Peyer's patch (tissue), 4 donors: Measurements from ENCODE around the gene FAM117B. TPM values are rescaled to one million over a fixed set of nuclear protein-coding genes. Genes with fewer than 3 reads are reported as not detected.

Source experiments
- DNase-seq, 3 donors: peaks; one replicate each; pipeline ENCODE4 v3.0.0-alpha.2; 2017 to 2019
- H3K27ac ChIP-seq, 4 donors: fragments of 200-600 bp; sonication (generic); one replicate each; pipeline ENCODE4 v1.5.1; 2016 to 2019
- H3K27me3 ChIP-seq, 2 donors: fragments of 200-600 bp; sonication (generic); one replicate each; pipeline ENCODE4 v1.5.1; 2019
- H3K36me3 ChIP-seq, 3 donors: fragments of 200-600 bp; sonication (generic); one replicate each; pipeline ENCODE4 v1.5.1; 2016 to 2019
- H3K4me1 ChIP-seq, 4 donors: fragments of 200-600 bp; sonication (generic); one replicate each; pipeline ENCODE4 v1.5.1; 2016 to 2019
- H3K4me3 ChIP-seq, 4 donors: fragments of 200-600 bp; sonication (generic); 1 replicate in 3 of 4; 2 replicates in 1 of 4; pipeline ENCODE4 v1.5.1; 2016 to 2019; ENCODE audit warnings: mild to moderate bottlenecking in 1 of 4
- H3K9me3 ChIP-seq, 4 donors: fragments of 200-600 bp; sonication (generic); one replicate each; pipeline ENCODE4 v1.5.1; 2016 to 2019; ENCODE audit warnings: mild to moderate bottlenecking in 1 of 4
- CTCF ChIP-seq, 6 experiments: fragments of 450-650 bp in 4 of 6; fragments of 200-600 bp in 2 of 6; sonication (generic) in 1 of 6; IDR thresholded peaks; one replicate each; pipeline ENCODE4 v1.5.1; 2017 to 2019; ENCODE audit warnings: antibody characterized with exemption in 6 of 6, mild to moderate bottlenecking in 3 of 6, moderate library complexity in 1 of 6
- POLR2A ChIP-seq, 2 donors: fragments of 450-650 bp; IDR thresholded peaks; one replicate each; pipeline ENCODE4 v1.5.1; 2017; ENCODE audit warnings: antibody characterized with exemption in 2 of 2, mild to moderate bottlenecking in 2 of 2, moderate library complexity in 2 of 2
- total RNA-seq, 4 donors: library from RNA; depleted of rRNA; stranded (reverse); fragments of >200 nt; gene quantifications; one replicate each; pipeline ENCODE4 v1.1.0, GENCODE V29; 2016

Gene FAM117B
- total RNA-seq, 4 donors from 2014 or later, result 10.5 to 37.1 (median 21.0) TPM

DNA sequence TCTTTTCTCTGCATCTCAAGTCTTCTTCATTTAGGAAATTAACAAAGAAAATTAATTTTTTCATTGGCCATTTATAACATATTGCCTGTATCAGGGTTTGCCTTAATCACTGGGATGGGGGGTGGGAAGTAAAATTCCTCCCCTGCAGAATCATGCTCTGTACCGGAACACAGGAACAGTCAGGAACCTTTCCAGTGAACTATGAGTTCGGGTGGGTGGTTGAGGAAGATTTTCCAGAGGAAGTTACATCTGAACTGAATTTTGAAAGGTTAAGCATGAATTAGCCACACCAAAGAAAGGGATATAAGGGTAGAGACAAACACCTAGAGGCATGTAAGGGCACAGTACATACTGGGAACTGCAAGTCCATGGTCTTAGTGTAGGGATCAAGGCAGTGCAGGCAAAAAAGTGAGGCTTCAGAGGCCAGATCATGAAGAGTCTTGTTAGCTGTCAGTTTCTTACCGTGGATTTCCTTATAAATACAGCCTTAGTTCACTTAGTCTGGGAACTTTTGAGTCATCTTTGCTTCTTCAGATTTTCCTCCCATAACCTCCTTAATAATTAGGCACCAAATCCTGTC is 55.6 kb downstream of the FAM117B start:
- no peaks in the 10 kb centered on the region for H3K9me3 ChIP-seq
- no peak for TF ChIP-seq CTCF (IDR thresholded peaks at IDR 0.05)
- TF ChIP-seq POLR2A (IDR thresholded peaks at IDR 0.05), result no peak

DNA sequence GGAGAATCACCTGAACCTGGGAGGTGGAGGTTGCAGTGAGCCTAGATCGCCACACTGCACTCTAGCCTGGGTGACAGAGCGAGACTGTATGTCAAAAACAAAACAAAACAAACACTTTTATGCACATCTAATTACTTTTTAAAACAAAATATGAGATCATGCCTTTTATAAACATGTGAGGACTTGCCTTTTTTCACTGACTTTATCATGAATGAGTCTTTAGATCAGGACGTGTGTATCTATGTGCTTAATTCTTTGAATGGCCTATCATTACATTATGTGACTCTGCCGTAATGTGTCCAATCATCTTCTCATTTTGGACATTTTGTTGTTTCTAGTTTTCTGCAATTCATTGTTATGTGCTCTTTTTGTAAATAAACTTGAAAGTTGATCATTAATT is 58.7 kb downstream of the FAM117B start:
- Histone ChIP-seq H3K4me1 (no peaks in the 10 kb centered on the region), H3K27me3 (no peaks in the 10 kb centered on the region), H3K36me3 (peaks cover 0 to 4% (median 0%) of the 10 kb centered on the region in 3 donors), H3K9me3 (no peaks in the 10 kb centered on the region), H3K27ac (no peak overlapping the region), H3K4me3 (no peak overlapping the region)
- TF ChIP-seq POLR2A (IDR thresholded peaks at IDR 0.05) (no peak), CTCF (IDR thresholded peaks at IDR 0.05) (no peak)
- DNase-seq, result no peak

More for the DNA sequence above, 55.6 kb downstream of the FAM117B start:
- no peaks in the 10 kb centered on the region for H3K36me3 ChIP-seq
- DNase-seq, result no peak
- no peak overlapping the region for H3K27ac ChIP-seq
- H3K27me3 ChIP-seq, result no peaks in the 10 kb centered on the region
- H3K4me3 ChIP-seq, result no peak overlapping the region
- no peaks in the 10 kb centered on the region for H3K4me1 ChIP-seq

DNA sequence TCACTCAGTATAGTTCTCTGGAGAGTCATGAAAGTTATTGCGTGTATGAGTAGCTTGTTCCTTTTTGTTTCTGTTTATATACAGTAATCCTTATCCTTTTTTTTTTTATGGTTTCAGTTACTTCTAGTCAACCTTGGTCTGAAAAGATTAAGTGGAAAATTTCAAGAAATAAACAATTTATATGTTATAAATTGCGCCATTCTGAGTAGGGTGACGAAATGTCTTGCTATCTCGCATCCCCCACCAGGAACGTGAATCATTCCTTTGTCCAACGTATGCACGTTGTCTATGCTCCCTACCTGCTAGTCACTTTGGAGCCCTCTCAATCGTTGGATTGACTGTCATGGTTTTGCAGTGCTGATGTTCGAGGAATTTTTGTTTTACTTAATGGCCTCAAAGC is 60.4 kb downstream of the FAM117B start:
- H3K36me3 ChIP-seq, result peaks cover 0 to 4% (median 0%) of the 10 kb centered on the region in 3 donors
- H3K4me1 ChIP-seq, result no peaks in the 10 kb centered on the region
- H3K27me3 ChIP-seq, result no peaks in the 10 kb centered on the region
- no peak for DNase-seq
- TF ChIP-seq CTCF (IDR thresholded peaks at IDR 0.05), result no peak
- no peak for TF ChIP-seq POLR2A (IDR thresholded peaks at IDR 0.05)
- H3K27ac ChIP-seq, result no peak overlapping the region
- no peak overlapping the region for H3K4me3 ChIP-seq
- no peaks in the 10 kb centered on the region for H3K9me3 ChIP-seq

GRCh38 chr2:202700075-202700901 is 65.5 kb downstream of the FAM117B start:
- peaks cover 0 to 4% (median 0%) of the 10 kb centered on the region in 3 donors for H3K36me3 ChIP-seq
- no peaks in the 10 kb centered on the region for H3K4me1 ChIP-seq
- DNase-seq, result no peak
- TF ChIP-seq CTCF (IDR thresholded peaks at IDR 0.05) (no peak), POLR2A (IDR thresholded peaks at IDR 0.05) (no peak)
- no peaks in the 10 kb centered on the region for H3K9me3 ChIP-seq
- no peak overlapping the region for H3K27ac ChIP-seq
- H3K4me3 ChIP-seq, result no peak overlapping the region
- no peaks in the 10 kb centered on the region for H3K27me3 ChIP-seq

GRCh38 chr2:202703091-202703490 is 68.3 kb downstream of the FAM117B start:
- no peak for DNase-seq
- H3K27me3 ChIP-seq, result no peaks in the 10 kb centered on the region
- H3K27ac ChIP-seq, result no peak overlapping the region
- TF ChIP-seq POLR2A (IDR thresholded peaks at IDR 0.05) (no peak), CTCF (IDR thresholded peaks at IDR 0.05) (no peak)
- no peaks in the 10 kb centered on the region for H3K4me1 ChIP-seq
- H3K36me3 ChIP-seq, result no peaks in the 10 kb centered on the region
- H3K4me3 ChIP-seq, result no peak overlapping the region
- no peaks in the 10 kb centered on the region for H3K9me3 ChIP-seq
